H54 (cell line): ENCODE data around the gene PCDH10.
"Not testable (repeated sequence)": the region's sequence is repeated elsewhere in the genome, so short reads cannot be mapped to it uniquely, and the experiment has no call there.

ENCODE experiments used
- DNase-seq: peaks from one replicate; pipeline ENCODE4 v3.0.0; 2011; ENCODE audit warnings: low spot score, mixed read lengths; ENCODE audit not compliant: insufficient read length
- FAIRE-seq: peaks from 3 replicates; lab custom pipeline; 2011; peaks lifted over from hg19 to GRCh38; lab: Jason Lieb, UNC
- POLR2A ChIP-seq: IDR thresholded peaks from 2 replicates; pipeline ENCODE4 v1.6.1; 2011; ENCODE audit warnings: low read depth, mild to moderate bottlenecking, low read length

Gene PCDH10

GRCh38 chr4:133233922-133234321, 84.8 kb downstream of the PCDH10 start:
- no peak for TF ChIP-seq POLR2A
- DNase-seq (no peak), FAIRE-seq (no peak)

GRCh38 chr4:133240451-133240850, 91.4 kb downstream of the PCDH10 start:
- not testable (repeated sequence) for FAIRE-seq, DNase-seq
